Sigmoid colon (tissue), 7 donors: ENCODE data around the gene CD2. TPM values are rescaled to one million over a fixed set of nuclear protein-coding genes. Genes with fewer than 3 reads are reported as not detected.

Experiments
- DNase-seq: peaks from one replicate; pipeline ENCODE4 v3.0.0-alpha.2; 2019
- H3K27ac ChIP-seq, 4 donors: fragments of 200-600 bp; sonication (generic); one replicate each; pipeline ENCODE4 v1.5.1; 2016 to 2019; ENCODE audit warnings: mild to moderate bottlenecking in 1 of 4
- H3K27me3 ChIP-seq, 3 donors: fragments of 200-600 bp; sonication (generic); one replicate each; pipeline ENCODE4 v1.5.1; 2019; ENCODE audit warnings: mild to moderate bottlenecking in 1 of 3
- H3K36me3 ChIP-seq, 4 donors: fragments of 200-600 bp; sonication (generic); one replicate each; pipeline ENCODE4 v1.5.1; 2016 to 2019
- H3K4me1 ChIP-seq, 4 donors: fragments of 200-600 bp; sonication (generic); one replicate each; pipeline ENCODE4 v1.5.1; 2017 to 2019
- H3K4me3 ChIP-seq, 4 donors: fragments of 200-600 bp; sonication (generic); one replicate each; pipeline ENCODE4 v1.5.1; 2017 to 2019; ENCODE audit warnings: mild to moderate bottlenecking in 2 of 4, moderate library complexity in 1 of 4
- H3K9me3 ChIP-seq, 4 donors: fragments of 200-600 bp in 3 of 4; sonication (generic) in 3 of 4; one replicate each; pipeline versions ENCODE4 v1.5.1 to v1.6.1; 2013 to 2019
- CTCF ChIP-seq, 4 experiments: fragments of 450-650 bp in 3 of 4; fragments of 200-600 bp in 1 of 4; IDR thresholded peaks; one replicate each; pipeline ENCODE4 v1.5.1; 2016 to 2019; ENCODE audit warnings: antibody characterized with exemption in 4 of 4, mild to moderate bottlenecking in 3 of 4, moderate library complexity in 2 of 4
- EP300 ChIP-seq, 4 donors: sonication (generic); formaldehyde crosslinking; IDR thresholded peaks; one replicate each; pipeline ENCODE4 v1.6.1; 2017; ENCODE audit warnings: antibody characterized with exemption in 4 of 4
- POLR2A ChIP-seq, 2 donors: fragments of 450-650 bp; IDR thresholded peaks; one replicate each; pipeline ENCODE4 v1.6.1; 2016; ENCODE audit warnings: antibody characterized with exemption in 2 of 2, mild to moderate bottlenecking in 2 of 2, moderate library complexity in 2 of 2
- POLR2AphosphoS5 ChIP-seq, 4 donors: sonication (generic); formaldehyde crosslinking; IDR thresholded peaks; one replicate each; pipeline ENCODE4 v1.6.1; 2017; ENCODE audit warnings: antibody characterized with exemption in 4 of 4
- WGBS, 2 donors: extraction: QIAGEN DNeasy Blood & Tissue Kit; methylation state at CpG; one replicate each; pipeline ENCODE4 v1.1.7; 2013; 5-methylcytosine and 5-hydroxymethylcytosine counted together
- intact Hi-C: fragments of 100-400 bp; cut with DNase I; formaldehyde crosslinking; loops from one replicate; pipeline ENCODE4 v1.15.1; 2023
- polyA plus RNA-seq, 3 donors: library from polyadenylated mRNA; stranded (reverse); fragments of 200-250 nt; gene quantifications; one replicate each; pipeline ENCODE4 v1.2.3, GENCODE V29; 2013
- total RNA-seq, 4 donors: library from RNA; depleted of rRNA; stranded (reverse); fragments of >200 nt; gene quantifications; one replicate each; pipeline ENCODE4 v1.1.0, GENCODE V29; 2016
- donor health status: healthy with polysubstance abuse.
- donor health status: Bipolar disorder and iron deficiency.
- donor health status: healthy.

The CD2 gene
- total and polyA plus RNA-seq, 7 donors = 0.36 to 30.2 (median 1.1) TPM; not detected in 1

DNA sequence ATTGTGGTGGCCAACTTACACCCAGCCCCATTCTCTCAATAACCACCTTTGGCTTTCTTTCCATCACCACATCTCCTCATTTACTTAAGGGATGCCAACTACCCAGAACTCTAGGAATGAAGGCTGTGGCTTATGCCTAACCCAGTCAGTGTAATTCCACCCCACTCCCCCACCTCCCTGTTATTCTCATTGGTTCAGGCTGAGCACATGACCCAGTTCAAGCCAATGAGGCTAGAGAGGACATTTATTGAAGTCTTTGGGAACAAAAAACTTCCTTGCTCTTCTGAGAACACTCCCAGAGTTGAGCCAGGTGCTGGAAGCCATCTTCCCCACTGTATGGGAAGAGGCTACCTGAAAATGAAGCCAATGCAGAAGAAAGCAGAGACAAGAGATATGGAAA lies 22.8 kb upstream of the CD2 start:
- DNase-seq = no peak
- Histone ChIP-seq H3K4me1 (no peaks in the 10 kb centered on the region), H3K27me3 (no peaks in the 10 kb centered on the region), H3K36me3 (no peaks in the 10 kb centered on the region), H3K9me3 (no peaks in the 10 kb centered on the region), H3K4me3 (no peak overlapping the region), H3K27ac (no peak overlapping the region)
- TF ChIP-seq EP300 (IDR thresholded peaks at IDR 0.05) (no peak), POLR2A (IDR thresholded peaks at IDR 0.05) (no peak), POLR2AphosphoS5 (IDR thresholded peaks at IDR 0.05) (no peak), CTCF (IDR thresholded peaks at IDR 0.05) (no peak)
- intact Hi-C loops = no loop called here

- Histone ChIP-seq H3K27ac (no peak overlapping the region), H3K4me1 (no peaks in the 10 kb centered on the region), H3K9me3 (no peaks in the 10 kb centered on the region), H3K4me3 (no peak overlapping the region), H3K36me3 (no peaks in the 10 kb centered on the region), H3K27me3 (no peaks in the 10 kb centered on the region)
- intact Hi-C loops = no loop called here
- DNase-seq = no peak
- 96% methylated on average over 6 of the region's 6 CpGs for WGBS, 2 donors
- TF ChIP-seq CTCF (IDR thresholded peaks at IDR 0.05) (no peak), POLR2A (IDR thresholded peaks at IDR 0.05) (no peak), EP300 (IDR thresholded peaks at IDR 0.05) (no peak), POLR2AphosphoS5 (IDR thresholded peaks at IDR 0.05) (no peak)
Observed at GRCh38 chr1:116732726-116733125, 21.5 kb upstream of the CD2 start.

DNA sequence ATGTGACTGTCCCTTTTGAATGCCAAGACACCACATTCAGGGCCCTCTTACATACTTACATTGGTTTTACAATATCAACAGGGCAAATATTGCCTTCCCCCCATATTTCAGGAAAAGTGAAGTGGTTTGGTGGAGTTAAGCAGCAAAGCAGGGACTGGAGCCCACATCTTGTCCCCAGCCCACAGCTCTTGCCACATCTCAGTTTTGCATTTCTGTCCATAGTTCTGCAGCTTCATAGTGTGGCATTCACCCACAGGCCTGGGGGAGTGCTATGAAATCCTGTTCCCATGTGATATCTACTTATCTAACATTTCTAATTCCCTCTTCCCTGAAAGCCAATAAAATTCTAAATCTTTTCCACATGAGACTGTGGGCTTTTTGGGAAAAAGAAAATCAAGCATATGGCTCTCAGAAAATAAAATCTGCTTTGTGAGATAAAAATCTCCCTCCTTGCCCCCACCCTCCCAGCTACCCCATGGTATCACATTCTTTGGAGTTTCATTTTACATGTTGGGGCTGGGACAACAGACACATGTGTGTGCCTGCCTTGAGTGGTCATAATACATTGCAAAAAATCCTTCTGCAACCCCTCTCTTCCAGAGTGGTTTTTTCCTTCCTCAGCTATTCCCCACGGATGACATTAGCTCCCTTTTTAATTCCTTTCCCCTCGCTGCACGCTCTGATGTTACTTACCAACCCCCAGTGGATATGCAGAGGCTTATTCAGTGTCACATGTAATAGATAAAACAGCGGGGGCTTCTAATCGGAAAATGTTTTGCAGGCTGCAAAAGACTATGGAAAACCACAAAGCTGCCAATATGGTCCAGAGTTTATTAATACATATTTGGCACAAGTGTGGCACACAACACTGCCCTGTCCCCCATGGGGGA lies 20.5 kb upstream of the CD2 start:
- WGBS, 2 donors = 86 to 95% methylated on average over 5 of the region's 5 CpGs
- intact Hi-C loops = no loop called here
- Histone ChIP-seq H3K36me3 (no peaks in the 10 kb centered on the region), H3K4me3 (no peak overlapping the region), H3K9me3 (no peaks in the 10 kb centered on the region), H3K27ac (no peak overlapping the region), H3K27me3 (no peaks in the 10 kb centered on the region), H3K4me1 (no peaks in the 10 kb centered on the region)
- no peak for DNase-seq
- TF ChIP-seq EP300 (IDR thresholded peaks at IDR 0.05) (no peak), POLR2A (IDR thresholded peaks at IDR 0.05) (no peak), POLR2AphosphoS5 (IDR thresholded peaks at IDR 0.05) (no peak), CTCF (IDR thresholded peaks at IDR 0.05) (no peak)

DNA sequence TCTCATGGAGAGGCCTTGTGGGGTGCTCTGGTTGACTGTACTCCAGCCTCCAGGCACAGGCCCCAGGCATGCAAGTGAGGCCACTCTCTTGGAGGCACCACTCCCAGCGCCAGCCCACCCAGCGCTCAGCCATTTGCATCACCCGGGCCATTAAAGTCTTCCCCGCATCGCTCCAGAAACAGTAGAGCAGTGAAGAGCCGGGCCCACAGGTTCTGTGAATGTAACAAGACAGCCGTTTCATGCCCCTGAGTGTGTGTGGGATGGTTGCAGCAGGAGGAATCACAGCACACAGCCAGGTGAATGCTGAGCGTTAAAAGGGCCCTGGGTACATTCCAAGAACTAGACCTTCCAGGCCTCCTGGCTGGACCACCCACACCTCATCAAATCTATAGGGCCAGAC lies 19.0 kb upstream of the CD2 start:
- no peaks in the 10 kb centered on the region for H3K9me3 ChIP-seq
- no peaks in the 10 kb centered on the region for H3K27me3 ChIP-seq
- WGBS, 2 donors = 84% methylated on average over 8 of the region's 8 CpGs
- intact Hi-C loops = no loop called here
- no peak for TF ChIP-seq POLR2AphosphoS5 (IDR thresholded peaks at IDR 0.05)
- no peak for TF ChIP-seq POLR2A (IDR thresholded peaks at IDR 0.05)
- TF ChIP-seq EP300 (IDR thresholded peaks at IDR 0.05) = no peak
- TF ChIP-seq CTCF (IDR thresholded peaks at IDR 0.05) = no peak
- H3K4me1 ChIP-seq = no peaks in the 10 kb centered on the region
- no peak for DNase-seq
- H3K4me3 ChIP-seq = no peak overlapping the region
- no peak overlapping the region for H3K27ac ChIP-seq
- no peaks in the 10 kb centered on the region for H3K36me3 ChIP-seq
